HCT116 (cell line): ENCODE data around the gene SLC6A19. TPM values are rescaled to one million over a fixed set of nuclear protein-coding genes. Genes with fewer than 3 reads are reported as not detected.

Experiments
- ATAC-seq: fragments of 200-7000 bp; cut with Tn5 transposase; 2 replicates; pipeline ENCODE4 v1.9.1; 2020; ENCODE audit warnings: mild to moderate bottlenecking, moderate library complexity
- BruUV-seq: library from RNA; stranded (reverse); fragments of 400-500 nt; replicated peaks from 2 replicates; lab custom pipeline; 2021; lab: Mats Ljungman, UMichigan
- CTCF ChIA-PET: fragments of 300-600 bp; sonication (Branson Sonifier 250); formaldehyde crosslinking; loops from one replicate; lab custom pipeline; 2021; ENCODE audit warnings: antibody characterized with exemption; lab: Charles Lee
- POLR2A ChIA-PET: fragments of 300-600, 350-600 bp; sonication (Branson Sonifier 250); formaldehyde crosslinking; loops from one replicate; lab custom pipeline; 2021; ENCODE audit warnings: antibody characterized with exemption; lab: Charles Lee
- RAD21 ChIA-PET, 2 experiments: fragments of 300-600 bp; sonication (Branson Sonifier 250); formaldehyde crosslinking; loops; one replicate each; lab custom pipeline; 2023; ENCODE audit warnings: low total read pairs in 2 of 2; ENCODE audit not compliant: uncharacterized antibody in 2 of 2, unreplicated experiment in 2 of 2, low non-redundant PET in 1 of 2; lab: Charles Lee
- DNase-seq: peaks from one replicate; pipeline ENCODE4 v3.0.0-alpha.2; 2010; ENCODE audit warnings: low read depth, low spot score
- H2AFZ ChIP-seq: fragments of 200-600 bp; shearing (Covaris generic), sonication (generic); 2 replicates; pipeline ENCODE4 v1.6.1; 2017; ENCODE audit warnings: low read depth, mixed run types, mixed read lengths, antibody characterized with exemption, low read length; ENCODE audit not compliant: poor library complexity, severe bottlenecking
- H3K27ac ChIP-seq: 2 replicates; pipeline ENCODE4 v1.5.1; 2012; ENCODE audit warnings: low read depth, low read length
- H3K27me3 ChIP-seq: fragments of 200-600 bp; sonication (generic); 2 replicates; pipeline ENCODE4 v1.6.1; 2016; ENCODE audit warnings: mixed run types, low read length, mixed read lengths; ENCODE audit not compliant: insufficient read depth
- H3K36me3 ChIP-seq, 2 experiments: fragments of 200-500 bp in 1 of 2; fragments of 200-600 bp in 1 of 2; sonication (Bioruptor generic) in 1 of 2; sonication (generic) in 1 of 2; 2 replicates each; pipeline versions ENCODE4 v1.5.1 to v1.6.1; 2014 to 2016; ENCODE audit warnings: low read length in 2 of 2, inconsistent platforms in 1 of 2, mixed read lengths in 1 of 2, mixed run types in 1 of 2; ENCODE audit not compliant: insufficient read depth in 2 of 2, control insufficient read depth in 1 of 2
- H3K4me1 ChIP-seq, 2 experiments: fragments of 200-600 bp in 1 of 2; sonication (generic) in 1 of 2; 2 replicates each; pipeline versions ENCODE4 v1.5.1 to v1.6.1; 2012 to 2017; ENCODE audit warnings: low read length in 2 of 2, inconsistent platforms in 1 of 2, mild to moderate bottlenecking in 1 of 2, mixed read lengths in 1 of 2, mixed run types in 1 of 2, moderate library complexity in 1 of 2; ENCODE audit not compliant: insufficient read depth in 2 of 2, control insufficient read depth in 1 of 2
- H3K4me2 ChIP-seq: fragments of 200-600 bp; sonication (generic); 2 replicates; pipeline ENCODE4 v1.6.1; 2017; ENCODE audit warnings: mixed run types, low read length, mixed read lengths
- H3K4me3 ChIP-seq, 2 experiments: fragments of 200-600 bp in 1 of 2; sonication (generic) in 1 of 2; replicated peaks in 1 of 2; 2 replicates each; pipeline ENCODE4 v1.5.1; 2011 to 2016; ENCODE audit warnings: low read length in 2 of 2, control low read depth in 1 of 2, low read depth in 1 of 2, mild to moderate bottlenecking in 1 of 2, mixed read lengths in 1 of 2, mixed run types in 1 of 2
- H3K79me2 ChIP-seq: fragments of 200-600 bp; sonication (generic); 2 replicates; pipeline ENCODE4 v1.6.1; 2017; ENCODE audit warnings: mild to moderate bottlenecking, mixed run types, low read length, moderate library complexity, mixed read lengths; ENCODE audit not compliant: insufficient read depth
- H3K9ac ChIP-seq: fragments of 200-600 bp; sonication (generic); 2 replicates; pipeline ENCODE4 v1.6.1; 2016; ENCODE audit warnings: low read length, mixed read lengths
- H3K9me2 ChIP-seq: fragments of 200-600 bp; sonication (generic), shearing (Covaris generic); 2 replicates; pipeline ENCODE4 v1.6.1; 2017; ENCODE audit warnings: mixed run types, mild to moderate bottlenecking, moderate library complexity; ENCODE audit not compliant: insufficient read depth
- H3K9me3 ChIP-seq, 2 experiments: fragments of 200-500 bp in 1 of 2; fragments of 200-600 bp in 1 of 2; sonication (Bioruptor generic) in 1 of 2; sonication (generic) in 1 of 2; 2 replicates each; pipeline ENCODE4 v1.6.1; 2014 to 2017; ENCODE audit warnings: low read length in 2 of 2, mixed read lengths in 2 of 2, inconsistent platforms in 1 of 2, low read depth in 1 of 2, mild to moderate bottlenecking in 1 of 2, mixed run types in 1 of 2, moderate library complexity in 1 of 2; ENCODE audit not compliant: control insufficient read depth in 1 of 2, insufficient read depth in 1 of 2
- H4K20me1 ChIP-seq: fragments of 200-600 bp; sonication (generic), shearing (Covaris generic); 2 replicates; pipeline ENCODE4 v1.6.1; 2017; ENCODE audit warnings: mixed run types, mild to moderate bottlenecking, moderate library complexity; ENCODE audit not compliant: insufficient read depth
- CEBPB ChIP-seq: IDR thresholded peaks from 2 replicates; pipeline ENCODE4 v1.6.1; 2012; ENCODE audit warnings: low read depth
- ELF1 ChIP-seq: IDR thresholded peaks from 2 replicates; pipeline ENCODE4 v1.6.1; 2012; ENCODE audit warnings: low read depth, borderline replicate concordance
- EZH2 ChIP-seq: fragments of 200-600 bp; sonication (generic); IDR thresholded peaks from 2 replicates; pipeline ENCODE4 v1.6.1; 2017; ENCODE audit warnings: antibody characterized with exemption, mixed run types
- JUND ChIP-seq: IDR thresholded peaks from 2 replicates; pipeline ENCODE4 v1.6.1; 2012
- POLR2A ChIP-seq: IDR thresholded peaks from 2 replicates; pipeline ENCODE4 v1.7.0; 2011; ENCODE audit warnings: borderline replicate concordance; ENCODE audit not compliant: insufficient read depth, insufficient read length; ENCODE audit errors: extremely low read depth
- POLR2AphosphoS5 ChIP-seq: IDR thresholded peaks from 2 replicates; pipeline ENCODE4 v1.6.1; 2011; ENCODE audit warnings: mild to moderate bottlenecking, low read depth, low read length, moderate library complexity
- RAD21 ChIP-seq: IDR thresholded peaks from 2 replicates; pipeline ENCODE4 v1.6.1; 2012; ENCODE audit warnings: low read depth, mild to moderate bottlenecking
- SP1 ChIP-seq: IDR thresholded peaks from 2 replicates; pipeline ENCODE4 v1.6.1; 2012; ENCODE audit warnings: low read depth
- SRF ChIP-seq: IDR thresholded peaks from 2 replicates; pipeline ENCODE4 v1.6.1; 2012; ENCODE audit warnings: low read depth
- TCF7L2 ChIP-seq: IDR thresholded peaks from 2 replicates; pipeline ENCODE4 v1.7.0; 2011; ENCODE audit warnings: borderline replicate concordance, inconsistent platforms; ENCODE audit not compliant: insufficient read depth, insufficient read length; ENCODE audit errors: extremely low read depth
- YY1 ChIP-seq: IDR thresholded peaks from 2 replicates; pipeline ENCODE4 v1.6.1; 2011; ENCODE audit warnings: low read length, low read depth, moderate library complexity, mild to moderate bottlenecking; ENCODE audit not compliant: insufficient replicate concordance; ENCODE audit errors: extremely low read depth
- ZFX ChIP-seq: fragments of 450-650 bp; IDR thresholded peaks from 2 replicates; pipeline ENCODE4 v1.6.1; 2017
- ZNF274 ChIP-seq: fragments of 200-500 bp; sonication (Bioruptor generic); IDR thresholded peaks from 2 replicates; pipeline ENCODE4 v1.6.1; 2014; ENCODE audit warnings: mild to moderate bottlenecking, low read depth, low read length, inconsistent platforms
- intact Hi-C: fragments of 100-400 bp; cut with micrococcal nuclease; formaldehyde crosslinking; loops from 2 replicates; pipeline ENCODE4 v1.10.0; 2022
- total RNA-seq: library from RNA; stranded (reverse); gene quantifications from one replicate; pipeline ENCODE4 v1.2.1, GENCODE V29; 2021; ENCODE audit not compliant: unreplicated experiment
- TF ChIP-seq, protein P1 (sequence below), 3 experiments: fragments of 200-600 bp in 1 of 3; sonication (generic) in 1 of 3; IDR thresholded peaks in 2 of 3; conservative IDR thresholded peaks in 1 of 3; 2 replicates each; pipeline ENCODE4 v1.5.1; 2012 to 2017; ENCODE audit warnings: low read depth in 2 of 3, low read length in 2 of 3, antibody characterized with exemption in 1 of 3, borderline replicate concordance in 1 of 3, control low read depth in 1 of 3, mild to moderate bottlenecking in 1 of 3, mixed read lengths in 1 of 3, mixed run types in 1 of 3, moderate library complexity in 1 of 3; ENCODE audit not compliant: insufficient read depth in 1 of 3
- TF ChIP-seq, protein P2 (sequence below): IDR thresholded peaks from 2 replicates; pipeline ENCODE4 v1.6.1; 2011; ENCODE audit warnings: mild to moderate bottlenecking, low read length, moderate library complexity; ENCODE audit not compliant: insufficient replicate concordance; ENCODE audit errors: extremely low read depth
- TF ChIP-seq, protein P3 (sequence below): IDR thresholded peaks from 2 replicates; pipeline ENCODE4 v1.6.1; 2012
- TF ChIP-seq, protein P4 (sequence below): IDR thresholded peaks from 2 replicates; pipeline ENCODE4 v1.6.1; 2012; ENCODE audit warnings: low read depth
- TF ChIP-seq, protein P5 (sequence below): IDR thresholded peaks from 2 replicates; pipeline ENCODE4 v1.6.1; 2012

Gene SLC6A19
- total RNA-seq, 1 experiment from 2014 or later, result not detected

DNA sequence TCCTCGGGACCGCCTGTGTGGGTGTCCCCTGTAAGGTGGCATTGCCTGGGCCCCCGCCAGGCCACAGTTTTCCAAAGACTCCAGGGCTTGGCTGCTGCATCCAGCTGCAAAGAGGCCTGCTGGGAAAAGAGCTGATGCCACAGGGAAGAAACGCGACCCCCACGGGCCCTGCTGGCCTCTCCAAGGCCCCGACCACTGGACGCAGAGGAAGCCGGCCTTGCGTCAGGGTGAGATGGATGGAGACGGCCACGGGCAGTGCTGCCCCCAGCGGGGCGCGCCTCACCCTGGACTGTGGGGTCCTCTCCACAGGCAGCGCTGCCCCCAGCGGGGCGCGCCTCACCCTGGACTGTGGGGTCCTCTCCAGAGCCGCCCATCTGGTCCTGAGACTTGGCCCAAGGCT, 21.3 kb upstream of the SLC6A19 start:
- H2AFZ ChIP-seq, result no peak overlapping the region
- ChIA-PET RAD21 (no interaction called here), POLR2A (no interaction called here), CTCF (no interaction called here)
- H3K79me2 ChIP-seq, result no peaks in the 10 kb centered on the region
- intact Hi-C loops, result no loop called here
- H3K27ac ChIP-seq, result no peak overlapping the region
- no peaks in the 10 kb centered on the region for H4K20me1 ChIP-seq
- DNase-seq (no peak), ATAC-seq (no peak)
- TF ChIP-seq POLR2A, result no peak
- no peak for TF ChIP-seq ELF1
- TF ChIP-seq EZH2, result no peak
- no peak for TF ChIP-seq TCF7L2
- TF ChIP-seq ZNF274, result no peak
- TF ChIP-seq, protein P1, sequence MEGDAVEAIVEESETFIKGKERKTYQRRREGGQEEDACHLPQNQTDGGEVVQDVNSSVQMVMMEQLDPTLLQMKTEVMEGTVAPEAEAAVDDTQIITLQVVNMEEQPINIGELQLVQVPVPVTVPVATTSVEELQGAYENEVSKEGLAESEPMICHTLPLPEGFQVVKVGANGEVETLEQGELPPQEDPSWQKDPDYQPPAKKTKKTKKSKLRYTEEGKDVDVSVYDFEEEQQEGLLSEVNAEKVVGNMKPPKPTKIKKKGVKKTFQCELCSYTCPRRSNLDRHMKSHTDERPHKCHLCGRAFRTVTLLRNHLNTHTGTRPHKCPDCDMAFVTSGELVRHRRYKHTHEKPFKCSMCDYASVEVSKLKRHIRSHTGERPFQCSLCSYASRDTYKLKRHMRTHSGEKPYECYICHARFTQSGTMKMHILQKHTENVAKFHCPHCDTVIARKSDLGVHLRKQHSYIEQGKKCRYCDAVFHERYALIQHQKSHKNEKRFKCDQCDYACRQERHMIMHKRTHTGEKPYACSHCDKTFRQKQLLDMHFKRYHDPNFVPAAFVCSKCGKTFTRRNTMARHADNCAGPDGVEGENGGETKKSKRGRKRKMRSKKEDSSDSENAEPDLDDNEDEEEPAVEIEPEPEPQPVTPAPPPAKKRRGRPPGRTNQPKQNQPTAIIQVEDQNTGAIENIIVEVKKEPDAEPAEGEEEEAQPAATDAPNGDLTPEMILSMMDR (IDR thresholded peaks at IDR 0.05 in 2 of 3, conservative IDR thresholded peaks at IDR 0.05 in 1 of 3; ENCODE audit: borderline replicate concordance in 1 of 3, insufficient read depth in 1 of 3, low read depth in 2 of 3, low read length in 2 of 3), result no peak
- TF ChIP-seq SRF, result no peak
- TF ChIP-seq, protein P2, sequence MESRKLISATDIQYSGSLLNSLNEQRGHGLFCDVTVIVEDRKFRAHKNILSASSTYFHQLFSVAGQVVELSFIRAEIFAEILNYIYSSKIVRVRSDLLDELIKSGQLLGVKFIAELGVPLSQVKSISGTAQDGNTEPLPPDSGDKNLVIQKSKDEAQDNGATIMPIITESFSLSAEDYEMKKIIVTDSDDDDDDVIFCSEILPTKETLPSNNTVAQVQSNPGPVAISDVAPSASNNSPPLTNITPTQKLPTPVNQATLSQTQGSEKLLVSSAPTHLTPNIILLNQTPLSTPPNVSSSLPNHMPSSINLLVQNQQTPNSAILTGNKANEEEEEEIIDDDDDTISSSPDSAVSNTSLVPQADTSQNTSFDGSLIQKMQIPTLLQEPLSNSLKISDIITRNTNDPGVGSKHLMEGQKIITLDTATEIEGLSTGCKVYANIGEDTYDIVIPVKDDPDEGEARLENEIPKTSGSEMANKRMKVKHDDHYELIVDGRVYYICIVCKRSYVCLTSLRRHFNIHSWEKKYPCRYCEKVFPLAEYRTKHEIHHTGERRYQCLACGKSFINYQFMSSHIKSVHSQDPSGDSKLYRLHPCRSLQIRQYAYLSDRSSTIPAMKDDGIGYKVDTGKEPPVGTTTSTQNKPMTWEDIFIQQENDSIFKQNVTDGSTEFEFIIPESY, result no peak
- TF ChIP-seq ZFX, result no peak
- no peak for TF ChIP-seq RAD21
- TF ChIP-seq, protein P3, sequence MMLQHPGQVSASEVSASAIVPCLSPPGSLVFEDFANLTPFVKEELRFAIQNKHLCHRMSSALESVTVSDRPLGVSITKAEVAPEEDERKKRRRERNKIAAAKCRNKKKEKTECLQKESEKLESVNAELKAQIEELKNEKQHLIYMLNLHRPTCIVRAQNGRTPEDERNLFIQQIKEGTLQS, result no peak
- no peak for TF ChIP-seq SP1
- TF ChIP-seq POLR2AphosphoS5, result no peak
- no peak for TF ChIP-seq CEBPB
- TF ChIP-seq, protein P4, sequence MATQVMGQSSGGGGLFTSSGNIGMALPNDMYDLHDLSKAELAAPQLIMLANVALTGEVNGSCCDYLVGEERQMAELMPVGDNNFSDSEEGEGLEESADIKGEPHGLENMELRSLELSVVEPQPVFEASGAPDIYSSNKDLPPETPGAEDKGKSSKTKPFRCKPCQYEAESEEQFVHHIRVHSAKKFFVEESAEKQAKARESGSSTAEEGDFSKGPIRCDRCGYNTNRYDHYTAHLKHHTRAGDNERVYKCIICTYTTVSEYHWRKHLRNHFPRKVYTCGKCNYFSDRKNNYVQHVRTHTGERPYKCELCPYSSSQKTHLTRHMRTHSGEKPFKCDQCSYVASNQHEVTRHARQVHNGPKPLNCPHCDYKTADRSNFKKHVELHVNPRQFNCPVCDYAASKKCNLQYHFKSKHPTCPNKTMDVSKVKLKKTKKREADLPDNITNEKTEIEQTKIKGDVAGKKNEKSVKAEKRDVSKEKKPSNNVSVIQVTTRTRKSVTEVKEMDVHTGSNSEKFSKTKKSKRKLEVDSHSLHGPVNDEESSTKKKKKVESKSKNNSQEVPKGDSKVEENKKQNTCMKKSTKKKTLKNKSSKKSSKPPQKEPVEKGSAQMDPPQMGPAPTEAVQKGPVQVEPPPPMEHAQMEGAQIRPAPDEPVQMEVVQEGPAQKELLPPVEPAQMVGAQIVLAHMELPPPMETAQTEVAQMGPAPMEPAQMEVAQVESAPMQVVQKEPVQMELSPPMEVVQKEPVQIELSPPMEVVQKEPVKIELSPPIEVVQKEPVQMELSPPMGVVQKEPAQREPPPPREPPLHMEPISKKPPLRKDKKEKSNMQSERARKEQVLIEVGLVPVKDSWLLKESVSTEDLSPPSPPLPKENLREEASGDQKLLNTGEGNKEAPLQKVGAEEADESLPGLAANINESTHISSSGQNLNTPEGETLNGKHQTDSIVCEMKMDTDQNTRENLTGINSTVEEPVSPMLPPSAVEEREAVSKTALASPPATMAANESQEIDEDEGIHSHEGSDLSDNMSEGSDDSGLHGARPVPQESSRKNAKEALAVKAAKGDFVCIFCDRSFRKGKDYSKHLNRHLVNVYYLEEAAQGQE, result no peak
- TF ChIP-seq YY1, result no peak
- no peak for TF ChIP-seq JUND
- TF ChIP-seq, protein P5, sequence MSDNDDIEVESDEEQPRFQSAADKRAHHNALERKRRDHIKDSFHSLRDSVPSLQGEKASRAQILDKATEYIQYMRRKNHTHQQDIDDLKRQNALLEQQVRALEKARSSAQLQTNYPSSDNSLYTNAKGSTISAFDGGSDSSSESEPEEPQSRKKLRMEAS, result no peak
- no TSS peak for BruUV-seq
- H3K9me2 ChIP-seq, result no peaks in the 10 kb centered on the region
- no peaks in the 10 kb centered on the region for H3K27me3 ChIP-seq
- no peak overlapping the region for H3K4me2 ChIP-seq
- no peaks in the 10 kb centered on the region for H3K4me1 ChIP-seq
- H3K4me3 ChIP-seq, result no peak overlapping the region
- no peaks in the 10 kb centered on the region for H3K9me3 ChIP-seq
- no peak overlapping the region for H3K9ac ChIP-seq
- H3K36me3 ChIP-seq, result no peaks in the 10 kb centered on the region
